HG02642 (cell line): ENCODE data around the gene TNNC1.

Source experiments
- ATAC-seq: cut with Tn5 transposase; IDR thresholded peaks from one replicate; pipeline ENCODE4 v1.9.1; 2021; ENCODE audit warnings: mild to moderate bottlenecking; ENCODE audit not compliant: unreplicated experiment, poor library complexity

The TNNC1 gene

GRCh38 chr3:52453496-52454249 lies at the start of gene TNNC1:
TNNC1 (minus strand) TSS chr3:52454041; CDS start chr3:52454015, 26 bp downstream.
- ATAC-seq: no peak

DNA sequence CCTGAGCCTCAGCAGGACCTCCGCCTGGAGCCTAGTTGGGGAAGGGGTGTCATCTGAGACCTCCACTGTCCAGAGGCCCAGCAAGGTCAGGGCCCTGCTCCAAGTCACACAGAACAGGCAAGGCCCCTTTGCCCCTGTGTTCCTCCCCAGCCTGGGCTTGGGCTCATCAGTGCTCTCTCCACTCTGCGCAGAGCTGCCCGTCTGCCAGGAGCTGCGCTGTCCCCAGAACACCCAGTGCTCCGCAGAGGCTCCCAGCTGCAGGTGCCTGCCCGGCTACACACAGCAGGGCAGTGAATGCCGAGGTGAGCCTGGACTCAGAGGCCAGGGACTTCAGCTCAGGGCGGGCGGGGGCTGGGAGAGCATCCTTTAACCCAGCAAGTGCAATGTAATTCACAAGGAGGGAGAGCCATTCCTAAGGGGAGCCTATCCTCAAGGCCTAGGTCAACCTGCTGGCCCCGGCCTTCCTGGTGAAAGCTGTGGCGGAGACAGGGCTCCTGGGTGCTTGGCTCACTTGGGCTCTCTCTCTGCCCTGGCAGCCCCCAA lies 49.0 kb upstream of the TNNC1 start:
- no peak for ATAC-seq

GRCh38 chr3:52502001-52502400 lies 48.2 kb upstream of the TNNC1 start:
- no peak for ATAC-seq

DNA sequence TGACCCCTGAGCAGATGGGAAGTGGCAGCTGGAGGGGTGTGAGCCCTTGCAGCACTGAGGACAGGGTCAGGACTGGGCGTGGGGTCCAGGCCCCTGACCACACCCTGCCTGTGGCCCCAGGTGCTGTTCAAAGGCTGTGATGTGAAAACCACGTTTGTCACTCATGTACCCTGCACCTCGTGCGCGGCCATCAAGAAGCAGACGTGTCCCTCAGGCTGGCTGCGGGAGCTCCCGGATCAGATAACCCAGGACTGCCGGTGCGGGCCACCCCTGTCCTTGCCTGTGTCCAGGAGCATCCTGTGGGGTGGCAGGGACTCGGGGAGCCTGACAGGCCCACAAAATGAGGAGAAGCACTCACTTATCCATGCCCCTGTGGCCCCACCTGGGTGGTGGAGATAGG lies 47.2 kb upstream of the TNNC1 start:
- no peak for ATAC-seq

DNA sequence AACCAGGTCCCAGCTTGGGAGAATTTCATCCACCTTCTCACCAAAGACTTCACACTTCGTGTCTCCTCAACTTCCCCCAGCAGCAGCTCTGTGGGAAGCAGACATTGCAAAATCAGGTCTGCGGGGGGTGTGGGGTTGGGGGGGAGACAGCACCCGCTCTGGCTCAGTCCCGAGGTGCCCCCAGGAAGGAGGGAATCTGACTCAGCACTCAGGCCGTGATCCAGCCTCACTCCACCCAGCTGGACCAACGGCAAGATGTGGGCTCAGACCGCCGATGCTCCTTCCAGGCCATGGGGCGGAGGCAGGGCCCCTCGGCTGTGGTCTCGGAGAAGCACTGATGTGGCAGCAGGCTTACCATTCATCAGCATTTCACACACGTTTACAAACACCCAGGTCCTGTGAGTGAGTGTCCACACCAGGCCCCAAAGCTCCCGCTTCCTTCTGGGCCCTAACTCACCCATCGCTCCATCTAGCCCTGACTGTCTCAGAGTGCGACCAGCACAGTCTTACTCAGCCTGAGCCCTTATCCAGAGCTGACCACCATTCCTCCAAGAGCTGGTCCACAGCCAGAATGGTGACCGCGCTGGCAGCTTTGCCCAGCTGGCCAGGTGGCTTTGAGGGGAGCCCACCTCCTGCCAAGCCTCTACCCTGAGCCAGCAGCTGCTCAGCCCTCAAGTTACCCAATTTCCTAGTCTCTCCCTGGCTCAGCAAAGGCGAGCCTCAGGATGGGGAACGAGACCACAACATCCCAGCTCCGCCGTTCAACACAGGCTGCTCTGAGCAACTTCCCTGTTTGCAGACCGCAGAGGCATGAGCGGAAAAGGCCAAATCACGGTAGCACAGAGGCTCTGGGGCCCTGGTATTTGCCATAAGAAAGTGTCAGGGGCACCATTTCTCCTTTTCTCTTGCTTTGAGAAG lies 44.6 kb upstream of the TNNC1 start:
- ATAC-seq: no peak

DNA sequence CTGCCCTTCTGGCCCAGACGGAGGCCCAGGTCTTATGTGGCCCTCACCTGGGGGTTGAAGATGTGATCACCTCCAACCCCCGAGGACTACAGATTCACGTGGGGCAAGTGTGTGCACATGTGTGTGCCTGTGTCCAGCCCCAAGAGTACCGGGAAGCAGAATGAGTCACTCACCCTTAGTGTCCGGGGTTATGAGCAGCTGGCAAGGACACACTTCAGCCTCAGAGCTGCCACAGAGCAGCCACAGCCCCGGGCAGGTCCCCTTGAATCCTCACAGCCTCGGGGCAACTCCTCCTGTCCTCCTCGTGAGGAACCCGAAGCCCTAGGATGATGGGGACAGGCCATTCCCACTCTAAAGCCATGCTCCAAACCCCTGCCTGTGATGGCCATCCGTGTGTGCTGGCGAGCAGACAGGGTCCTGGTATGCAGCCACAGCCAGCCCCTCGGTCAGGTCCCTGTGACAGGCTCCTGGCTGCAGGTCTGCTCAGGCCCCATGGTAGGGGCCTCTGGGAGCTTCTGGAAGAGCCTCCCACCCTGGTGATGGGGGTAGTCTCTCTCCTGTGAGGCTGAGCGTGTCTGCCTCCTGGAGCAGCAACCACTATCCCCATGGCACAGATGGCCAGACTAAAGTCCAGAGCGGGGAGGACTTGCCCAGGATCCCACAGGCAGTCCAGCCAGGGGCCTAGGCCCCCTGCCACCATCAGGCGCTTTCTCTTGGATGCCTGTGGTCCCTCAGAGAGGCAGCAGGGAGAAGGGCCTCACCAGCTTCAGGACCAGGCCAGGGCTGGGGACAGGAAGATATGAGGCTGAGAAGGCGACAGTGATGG lies 42.1 kb upstream of the TNNC1 start:
- no peak for ATAC-seq

- ATAC-seq: no peak
Measured at GRCh38 chr3:52494886-52495495, 41.1 kb upstream of the TNNC1 start, which contains the start of gene STAB1. STAB1 (plus strand) TSS chr3:52495338; CDS start chr3:52495414, 76 bp downstream.

DNA sequence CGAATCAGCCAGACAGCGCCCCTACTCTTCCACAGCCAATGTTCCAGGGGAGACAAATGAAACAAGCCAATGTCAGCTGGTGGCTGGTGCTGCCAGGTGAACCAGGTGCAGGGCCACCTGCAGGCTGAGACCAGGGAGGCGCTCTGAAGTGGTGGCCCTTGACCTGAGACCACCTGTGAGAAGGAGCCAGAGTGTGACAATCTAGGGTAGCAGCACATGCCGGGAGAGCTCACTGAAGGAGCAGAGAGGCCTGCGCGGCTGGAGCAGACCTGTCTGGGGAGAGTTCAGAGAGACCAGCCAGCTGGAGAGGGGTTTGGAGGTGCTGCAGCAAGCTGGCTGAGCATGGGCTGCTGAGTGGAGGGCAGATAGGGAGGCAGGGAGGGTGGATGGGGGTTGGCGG lies 40.6 kb upstream of the TNNC1 start:
- ATAC-seq: no peak

GRCh38 chr3:52493232-52494017 lies 39.6 kb upstream of the TNNC1 start:
- ATAC-seq: no peak

- no peak for ATAC-seq
Measured at GRCh38 chr3:52492059-52492458, 38.2 kb upstream of the TNNC1 start.

DNA sequence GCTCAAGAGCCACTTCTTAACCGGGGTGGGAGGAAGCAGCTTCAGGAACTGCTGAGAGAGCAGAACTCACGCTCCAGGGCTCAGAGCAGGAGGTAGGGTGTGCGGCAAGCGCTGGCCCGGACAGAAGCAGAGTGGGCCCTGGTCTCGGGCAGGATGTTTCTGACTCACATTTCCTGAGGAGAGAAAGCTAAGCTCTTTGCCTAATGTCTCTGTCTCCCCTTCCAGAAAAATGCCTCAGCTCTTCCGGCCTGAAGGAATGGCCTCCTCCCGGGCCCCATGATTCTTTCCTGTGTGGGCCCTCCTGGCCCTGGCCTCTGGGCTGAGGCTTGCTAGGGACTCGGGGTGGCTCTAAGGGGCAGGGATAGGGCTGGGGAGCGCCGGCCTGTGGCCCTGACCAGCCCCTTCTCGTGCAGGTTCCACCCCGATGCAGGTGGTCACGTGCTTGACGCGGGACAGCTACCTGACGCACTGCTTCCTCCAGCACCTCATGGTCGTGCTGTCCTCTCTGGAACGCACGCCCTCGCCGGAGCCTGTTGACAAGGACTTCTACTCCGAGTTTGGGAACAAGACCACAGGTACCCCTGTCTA lies 37.2 kb upstream of the TNNC1 start:
- no peak for ATAC-seq

GRCh38 chr3:52490035-52490938 lies 36.4 kb upstream of the TNNC1 start:
- ATAC-seq: no peak

DNA sequence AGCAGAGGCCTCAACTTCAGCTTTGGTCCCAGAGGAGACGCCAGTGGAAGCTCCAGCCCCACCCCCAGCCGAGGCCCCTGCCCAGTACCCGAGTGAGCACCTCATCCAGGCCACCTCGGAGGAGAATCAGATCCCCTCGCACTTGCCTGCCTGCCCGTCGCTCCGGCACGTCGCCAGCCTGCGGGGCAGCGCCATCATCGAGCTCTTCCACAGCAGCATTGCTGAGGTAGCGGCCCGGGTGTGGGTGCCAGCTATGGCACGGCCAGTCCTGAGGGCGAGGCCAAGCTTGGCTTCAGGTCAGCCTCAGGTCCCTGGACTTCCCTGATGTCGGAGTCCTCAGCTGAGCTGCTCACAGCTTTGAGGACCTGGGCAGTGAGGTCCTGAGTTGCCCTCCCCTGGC lies 35.6 kb upstream of the TNNC1 start:
- ATAC-seq: no peak

- no peak for ATAC-seq
Measured at GRCh38 chr3:52488746-52489145, 34.9 kb upstream of the TNNC1 start.

- ATAC-seq: no peak
Measured at GRCh38 chr3:52487788-52488691, 34.2 kb upstream of the TNNC1 start.

DNA sequence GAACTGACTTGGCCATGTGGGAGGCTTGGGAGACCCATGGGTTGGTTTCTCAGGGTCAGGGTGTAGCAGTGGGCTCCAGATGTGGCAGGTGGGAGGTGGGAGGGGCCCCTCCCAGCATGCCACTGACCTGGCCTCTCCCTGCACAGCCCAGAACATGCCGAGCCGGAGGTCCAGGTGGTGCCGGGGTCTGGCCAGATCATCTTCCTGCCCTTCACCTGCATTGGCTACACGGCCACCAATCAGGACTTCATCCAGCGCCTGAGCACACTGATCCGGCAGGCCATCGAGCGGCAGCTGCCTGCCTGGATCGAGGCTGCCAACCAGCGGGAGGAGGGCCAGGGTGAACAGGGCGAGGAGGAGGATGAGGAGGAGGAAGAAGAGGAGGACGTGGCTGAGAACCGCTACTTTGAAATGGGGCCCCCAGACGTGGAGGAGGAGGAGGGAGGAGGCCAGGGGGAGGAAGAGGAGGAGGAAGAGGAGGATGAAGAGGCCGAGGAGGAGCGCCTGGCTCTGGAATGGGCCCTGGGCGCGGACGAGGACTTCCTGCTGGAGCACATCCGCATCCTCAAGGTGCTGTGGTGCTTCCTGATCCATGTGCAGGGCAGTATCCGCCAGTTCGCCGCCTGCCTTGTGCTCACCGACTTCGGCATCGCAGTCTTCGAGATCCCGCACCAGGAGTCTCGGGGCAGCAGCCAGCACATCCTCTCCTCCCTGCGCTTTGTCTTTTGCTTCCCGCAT lies 33.4 kb upstream of the TNNC1 start:
- ATAC-seq: no peak
